HepG2 (cell line): Measurements from ENCODE around the gene CEBPE. TPM values are rescaled to one million over a fixed set of nuclear protein-coding genes. Genes with fewer than 3 reads are reported as not detected.

Experiments used
- BCL3 ChIP-seq: sonication (generic); formaldehyde crosslinking; IDR thresholded peaks from 2 replicates; pipeline ENCODE4 v1.5.1; 2020; ENCODE audit warnings: mild to moderate bottlenecking, missing genetic modification reagents, moderate library complexity
- GABPA ChIP-seq, 2 experiments: IDR thresholded peaks; 2 replicates each; pipeline ENCODE4 v1.6.1; 2011 to 2016; ENCODE audit warnings: low read depth in 2 of 2, low read length in 1 of 2, missing biosample characterization in 1 of 2, missing genetic modification characterization in 1 of 2
- GATAD1 ChIP-seq: IDR thresholded peaks from 2 replicates; pipeline ENCODE4 v1.6.1; 2016; ENCODE audit warnings: missing genetic modification reagents, missing compliant biosample characterization
- GRHL1 ChIP-seq: sonication (generic); formaldehyde crosslinking; conservative IDR thresholded peaks from 2 replicates; pipeline ENCODE4 v1.8.0; 2022; ENCODE audit warnings: missing genetic modification reagents
- HMG20A ChIP-seq: IDR thresholded peaks from 2 replicates; pipeline ENCODE4 v1.6.1; 2016; ENCODE audit warnings: borderline replicate concordance
- KLF6 ChIP-seq: IDR thresholded peaks from 2 replicates; pipeline ENCODE4 v1.8.0; 2016; ENCODE audit warnings: missing biosample characterization, missing genetic modification reagents
- MBD4 ChIP-seq: IDR thresholded peaks from 2 replicates; pipeline ENCODE4 v1.6.1; 2012; ENCODE audit warnings: low read length, inconsistent platforms, borderline replicate concordance
- MTERF4 ChIP-seq: sonication (generic); formaldehyde crosslinking; IDR thresholded peaks from 2 replicates; pipeline ENCODE4 v1.8.0; 2023; ENCODE audit warnings: mild to moderate bottlenecking, missing genetic modification reagents
- MXD4 ChIP-seq: IDR thresholded peaks from 2 replicates; pipeline ENCODE4 v1.6.1; 2016; ENCODE audit warnings: mild to moderate bottlenecking, missing biosample characterization, missing genetic modification reagents
- MYC ChIP-seq: sonication (generic); formaldehyde crosslinking; IDR thresholded peaks from 2 replicates; pipeline ENCODE4 v1.9.0; 2021; ENCODE audit warnings: missing genetic modification reagents, borderline replicate concordance
- NFRKB ChIP-seq: fragments of 450-650 bp; IDR thresholded peaks from 2 replicates; pipeline ENCODE4 v1.6.1; 2017
- NRL ChIP-seq: sonication (generic); formaldehyde crosslinking; IDR thresholded peaks from 2 replicates; pipeline ENCODE4 v1.5.0; 2020; ENCODE audit warnings: missing genetic modification reagents, mild to moderate bottlenecking, moderate library complexity, borderline replicate concordance
- POLR2AphosphoS2 ChIP-seq: IDR thresholded peaks from 2 replicates; pipeline ENCODE4 v1.6.1; 2011; ENCODE audit warnings: low read depth, low read length, improper control_type of control experiment
- RARG ChIP-seq: sonication (generic); formaldehyde crosslinking; IDR thresholded peaks from 2 replicates; pipeline ENCODE4 v1.4.0; 2020; ENCODE audit warnings: low read depth, mild to moderate bottlenecking, missing genetic modification reagents
- SMYD3 ChIP-seq: sonication (generic); formaldehyde crosslinking; IDR thresholded peaks from 2 replicates; pipeline ENCODE4 v1.8.1; 2023; ENCODE audit warnings: mild to moderate bottlenecking, missing genetic modification reagents
- XRCC5 ChIP-seq: fragments of 200-400 bp; formaldehyde crosslinking; optimal IDR thresholded peaks from 2 replicates; pipeline ENCODE3; 2017; ENCODE audit warnings: mild to moderate bottlenecking, low read length
- ZBTB7A ChIP-seq: sonication (generic); formaldehyde crosslinking; IDR thresholded peaks from 2 replicates; pipeline ENCODE4 v1.8.0; 2022; ENCODE audit warnings: mild to moderate bottlenecking, missing genetic modification reagents
- ZNF18 ChIP-seq: sonication (generic); formaldehyde crosslinking; IDR thresholded peaks from 2 replicates; pipeline ENCODE4 v1.8.0; 2022; ENCODE audit warnings: mild to moderate bottlenecking, missing genetic modification reagents; ENCODE audit not compliant: insufficient replicate concordance
- ZNF263 ChIP-seq: sonication (generic); formaldehyde crosslinking; IDR thresholded peaks from 2 replicates; pipeline ENCODE4 v1.4.0; 2020; ENCODE audit warnings: missing genetic modification reagents
- ZNF333 ChIP-seq: sonication (generic); formaldehyde crosslinking; IDR thresholded peaks from 2 replicates; pipeline ENCODE4 v1.4.0; 2020; ENCODE audit warnings: mild to moderate bottlenecking, missing genetic modification reagents, borderline replicate concordance
- ZNF549 ChIP-seq: sonication (generic); formaldehyde crosslinking; IDR thresholded peaks from 2 replicates; pipeline ENCODE4 v1.5.0; 2020; ENCODE audit warnings: missing genetic modification reagents
- ZNF598 ChIP-seq: sonication (generic); formaldehyde crosslinking; IDR thresholded peaks from 2 replicates; pipeline ENCODE4 v1.5.1; 2020; ENCODE audit warnings: mild to moderate bottlenecking, missing genetic modification reagents, borderline replicate concordance
- ZNF614 ChIP-seq: IDR thresholded peaks from 2 replicates; pipeline ENCODE4 v1.6.1; 2018; ENCODE audit warnings: missing biosample characterization, missing genetic modification reagents, inconsistent platforms, borderline replicate concordance
- ZNF790 ChIP-seq: sonication (generic); formaldehyde crosslinking; IDR thresholded peaks from 2 replicates; pipeline ENCODE4 v1.8.0; 2022; ENCODE audit warnings: missing genetic modification reagents, mild to moderate bottlenecking, borderline replicate concordance
- ZSCAN12 ChIP-seq: sonication (generic); formaldehyde crosslinking; IDR thresholded peaks from 2 replicates; pipeline ENCODE4 v1.9.0; 2021; ENCODE audit warnings: mild to moderate bottlenecking, missing genetic modification reagents
- ZSCAN25 ChIP-seq: sonication (generic); formaldehyde crosslinking; IDR thresholded peaks from 2 replicates; pipeline ENCODE4 v1.8.0; 2022; ENCODE audit warnings: mild to moderate bottlenecking, missing genetic modification reagents
- ZSCAN29 ChIP-seq: sonication (generic); formaldehyde crosslinking; conservative IDR thresholded peaks from 2 replicates; pipeline ENCODE4 v1.4.0; 2020; ENCODE audit warnings: mild to moderate bottlenecking, missing genetic modification reagents
- polyA plus RNA-seq, 8 experiments: library from polyadenylated mRNA; depleted of rRNA in 3 of 8; stranded (reverse) in 7 of 8; unstranded in 1 of 8; fragments of >200 nt; fragmentation: Illumina TruSeq in 4 of 8; extraction: Trizol in 4 of 8; gene quantifications; 2 replicates each; pipeline versions ENCODE4 v1.2.1 to v1.2.3, GENCODE V29; 2011 to 2016; ENCODE audit warnings: low read depth in 4 of 8, missing spikeins in 1 of 8, mixed read lengths in 1 of 8; ENCODE audit not compliant: insufficient read depth in 1 of 8
- total RNA-seq, 5 experiments: library from RNA; depleted of rRNA; stranded (reverse); fragments of >200 nt; fragmentation: Illumina TruSeq; extraction: Trizol; gene quantifications; 2 replicates each; pipeline ENCODE4 v1.2.3, GENCODE V29; 2016; ENCODE audit warnings: low read depth in 1 of 5

The CEBPE gene
- total and polyA plus RNA-seq, 2 of the 13 experiments (the other 11 are each of a cell fraction or from before 2014, with no cell fraction given): 0.09 to 0.11 TPM

- no peak for TF ChIP-seq ZNF18
- TF ChIP-seq NRL (CRISPR knock-in tag): no peak
- peak; percentile 89 for TF ChIP-seq KLF6 (CRISPR knock-in tag)
- TF ChIP-seq RARG (CRISPR knock-in tag): no peak
- no peak for TF ChIP-seq NFRKB
- TF ChIP-seq ZNF263 (CRISPR knock-in tag): peak; percentile 33; the same call in 1 of the 2 replicates
- peak; percentile 81 for TF ChIP-seq GATAD1 (CRISPR knock-in tag)
- no peak for TF ChIP-seq HMG20A (CRISPR knock-in tag)
- TF ChIP-seq ZNF549 (CRISPR knock-in tag): no peak
- TF ChIP-seq MXD4 (CRISPR knock-in tag): no peak; the same call in 1 of the 2 replicates
- no peak for TF ChIP-seq ZSCAN25 (CRISPR knock-in tag)
- TF ChIP-seq ZSCAN12: no peak
- TF ChIP-seq MBD4: peak; percentile 73
- no peak for TF ChIP-seq ZSCAN29
- TF ChIP-seq GABPA (IDR thresholded peaks at IDR 0.05; ENCODE audit: low read depth, low read length): no peak
- no peak for TF ChIP-seq GABPA (CRISPR knock-in tag; IDR thresholded peaks at IDR 0.05; ENCODE audit: low read depth)
- TF ChIP-seq GRHL1: no peak
- TF ChIP-seq MYC (CRISPR knock-in tag): peak; percentile 54; the same call in 1 of the 2 replicates
- TF ChIP-seq POLR2AphosphoS2: no peak
- peak; percentile 66; the same call in 1 of the 2 replicates for TF ChIP-seq SMYD3 (CRISPR knock-in tag)
- TF ChIP-seq ZBTB7A (CRISPR knock-in tag): no peak
- 0 out of 2 replicates have a peak, but pooled peaks have one; percentile 6 for TF ChIP-seq BCL3 (CRISPR knock-in tag)
- peak; percentile 91 for TF ChIP-seq ZNF614 (CRISPR knock-in tag)
- no peak for TF ChIP-seq ZNF790 (CRISPR knock-in tag)
- TF ChIP-seq MTERF4: peak; percentile 59; the same call in 1 of the 2 replicates
- TF ChIP-seq XRCC5: peak; percentile 100
- no peak for TF ChIP-seq ZNF333 (CRISPR knock-in tag)
- no peak for TF ChIP-seq ZNF598 (CRISPR knock-in tag)
Observed at GRCh38 chr14:23068789-23069412, 50.2 kb downstream of the CEBPE start (continued).
